Bronchial epithelial cell (primary cell): ENCODE measurements around the gene FAM219A. TPM values are rescaled to one million over a fixed set of nuclear protein-coding genes. Genes with fewer than 3 reads are reported as not detected.

ENCODE experiments used
- DNase-seq: peaks from one replicate; pipeline ENCODE4 v3.0.0-alpha.2; 2010; ENCODE audit warnings: low read depth
- FAIRE-seq: peaks from 2 replicates; lab custom pipeline; 2011; peaks lifted over from hg19 to GRCh38; lab: Jason Lieb, UNC
- H3K27me3 ChIP-seq: 2 replicates; pipeline ENCODE4 v1.5.1; 2011; ENCODE audit warnings: low read length; ENCODE audit not compliant: control insufficient read depth, insufficient read depth
- H3K36me3 ChIP-seq: 2 replicates; pipeline ENCODE4 v1.5.1; 2011; ENCODE audit warnings: low read length; ENCODE audit not compliant: control insufficient read depth, insufficient read depth
- H3K4me3 ChIP-seq: 2 replicates; pipeline ENCODE4 v1.5.1; 2011; ENCODE audit warnings: mild to moderate bottlenecking, low read depth, low read length, control low read depth
- total RNA-seq: library from RNA; depleted of rRNA; stranded (reverse); fragments of >200 nt; gene quantifications from 2 replicates; pipeline ENCODE4 v1.2.1, GENCODE V29; 2014
- TF ChIP-seq, protein P1 (sequence below): IDR thresholded peaks from 2 replicates; pipeline ENCODE4 v1.5.1; 2011; ENCODE audit warnings: mild to moderate bottlenecking, moderate library complexity, low read length, control low read depth, inconsistent platforms; ENCODE audit not compliant: insufficient read depth, severe bottlenecking

The FAM219A gene
- total RNA-seq, 1 donor from 2014 or later = 3.9 TPM

DNA sequence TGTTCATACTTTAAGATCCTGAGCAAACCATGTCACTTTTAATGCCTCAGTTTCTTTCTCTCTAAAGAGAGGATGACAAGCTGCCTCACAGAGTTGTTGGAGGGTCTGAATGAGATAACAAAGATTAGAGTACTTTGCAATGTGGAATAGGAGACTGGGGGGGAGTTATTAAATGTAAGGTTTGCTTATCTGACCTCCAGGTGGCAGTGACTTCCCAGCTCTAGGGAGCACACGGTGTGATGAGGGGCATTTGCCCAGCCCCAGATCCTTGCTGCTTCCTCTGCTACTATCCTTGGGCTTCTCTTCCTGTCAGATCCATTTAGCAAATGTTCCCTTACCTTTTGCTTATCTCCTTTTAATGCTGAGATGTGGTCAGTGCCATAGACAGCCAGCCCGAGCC, 33.7 kb upstream of the FAM219A start:
- peaks cover 1% of the 10 kb centered on the region for H3K27me3 ChIP-seq
- DNase-seq = no peak
- FAIRE-seq = no peak
- no peak overlapping the region for H3K4me3 ChIP-seq
- H3K36me3 ChIP-seq = no peaks in the 10 kb centered on the region
- TF ChIP-seq, protein P1, sequence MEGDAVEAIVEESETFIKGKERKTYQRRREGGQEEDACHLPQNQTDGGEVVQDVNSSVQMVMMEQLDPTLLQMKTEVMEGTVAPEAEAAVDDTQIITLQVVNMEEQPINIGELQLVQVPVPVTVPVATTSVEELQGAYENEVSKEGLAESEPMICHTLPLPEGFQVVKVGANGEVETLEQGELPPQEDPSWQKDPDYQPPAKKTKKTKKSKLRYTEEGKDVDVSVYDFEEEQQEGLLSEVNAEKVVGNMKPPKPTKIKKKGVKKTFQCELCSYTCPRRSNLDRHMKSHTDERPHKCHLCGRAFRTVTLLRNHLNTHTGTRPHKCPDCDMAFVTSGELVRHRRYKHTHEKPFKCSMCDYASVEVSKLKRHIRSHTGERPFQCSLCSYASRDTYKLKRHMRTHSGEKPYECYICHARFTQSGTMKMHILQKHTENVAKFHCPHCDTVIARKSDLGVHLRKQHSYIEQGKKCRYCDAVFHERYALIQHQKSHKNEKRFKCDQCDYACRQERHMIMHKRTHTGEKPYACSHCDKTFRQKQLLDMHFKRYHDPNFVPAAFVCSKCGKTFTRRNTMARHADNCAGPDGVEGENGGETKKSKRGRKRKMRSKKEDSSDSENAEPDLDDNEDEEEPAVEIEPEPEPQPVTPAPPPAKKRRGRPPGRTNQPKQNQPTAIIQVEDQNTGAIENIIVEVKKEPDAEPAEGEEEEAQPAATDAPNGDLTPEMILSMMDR = no peak

DNA sequence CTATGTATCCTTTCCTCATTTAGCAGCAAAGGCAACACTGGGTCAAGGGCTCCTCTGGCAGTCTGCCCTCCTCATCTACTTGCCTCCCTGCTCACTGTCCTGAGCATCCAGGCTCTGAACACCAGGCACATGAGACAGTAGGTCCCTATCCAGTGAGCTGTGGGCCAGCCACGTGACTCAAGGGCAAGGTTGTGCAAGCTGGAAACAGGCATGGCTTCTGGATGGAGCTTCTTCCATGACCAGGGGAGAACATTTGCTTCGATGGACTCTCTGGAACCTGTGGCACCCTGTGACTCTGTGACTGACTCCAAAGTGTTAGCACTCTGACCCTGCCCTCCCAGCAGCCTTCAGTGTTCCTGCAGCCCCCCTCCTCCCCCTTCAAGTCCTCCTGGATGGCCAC, 33.2 kb upstream of the FAM219A start:
- DNase-seq (no peak), FAIRE-seq (no peak)
- Histone ChIP-seq H3K36me3 (no peaks in the 10 kb centered on the region), H3K27me3 (peaks cover 1% of the 10 kb centered on the region), H3K4me3 (no peak overlapping the region)
- TF ChIP-seq, protein P1 = no peak

DNA sequence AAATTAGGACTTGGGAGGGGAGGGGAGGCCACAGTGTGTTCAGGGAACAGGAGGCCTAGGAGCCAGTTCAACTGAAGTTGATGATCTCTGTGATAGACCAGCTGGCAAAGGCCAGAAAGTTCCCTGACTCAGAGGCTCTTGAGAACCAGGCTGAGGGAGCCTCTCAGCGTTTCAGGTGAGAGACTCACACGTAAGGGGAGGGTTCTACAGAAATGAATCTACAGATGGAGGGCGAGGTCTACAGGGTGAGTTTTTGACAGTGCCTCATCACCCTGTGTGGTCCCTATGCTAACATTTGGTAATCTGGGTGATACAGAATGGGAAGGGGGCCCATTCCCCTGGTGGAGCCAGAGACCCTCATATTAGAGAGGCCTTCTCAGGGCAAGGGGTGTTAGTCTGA, 32.4 kb upstream of the FAM219A start:
- no peak overlapping the region for H3K4me3 ChIP-seq
- peaks cover 1% of the 10 kb centered on the region for H3K27me3 ChIP-seq
- H3K36me3 ChIP-seq = no peaks in the 10 kb centered on the region
- DNase-seq (no peak), FAIRE-seq (peak; percentile 83)
- TF ChIP-seq, protein P1 = no peak

DNA sequence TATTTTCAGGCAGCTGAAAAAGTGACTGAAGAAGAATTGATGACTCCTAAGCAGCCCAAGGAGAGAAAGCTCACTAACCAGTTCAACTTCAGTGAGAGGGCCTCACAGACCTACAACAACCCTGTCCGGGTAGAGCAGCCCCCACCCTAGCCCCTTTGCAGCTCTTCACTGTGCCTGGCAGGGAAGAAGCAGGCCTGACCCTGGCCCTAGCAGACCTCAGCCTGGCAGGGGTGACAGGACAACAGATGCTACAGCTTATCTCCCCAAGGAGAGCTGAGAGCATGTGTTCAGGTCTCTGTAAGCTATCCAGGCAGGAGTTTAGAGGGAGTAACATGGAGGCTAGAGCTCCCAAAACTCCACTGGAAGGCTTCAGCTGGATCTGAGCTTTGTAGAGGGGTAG, 32.0 kb upstream of the FAM219A start:
- Histone ChIP-seq H3K36me3 (no peaks in the 10 kb centered on the region), H3K27me3 (peaks cover 1% of the 10 kb centered on the region), H3K4me3 (no peak overlapping the region)
- FAIRE-seq (no peak), DNase-seq (no peak)
- TF ChIP-seq, protein P1 = no peak

DNA sequence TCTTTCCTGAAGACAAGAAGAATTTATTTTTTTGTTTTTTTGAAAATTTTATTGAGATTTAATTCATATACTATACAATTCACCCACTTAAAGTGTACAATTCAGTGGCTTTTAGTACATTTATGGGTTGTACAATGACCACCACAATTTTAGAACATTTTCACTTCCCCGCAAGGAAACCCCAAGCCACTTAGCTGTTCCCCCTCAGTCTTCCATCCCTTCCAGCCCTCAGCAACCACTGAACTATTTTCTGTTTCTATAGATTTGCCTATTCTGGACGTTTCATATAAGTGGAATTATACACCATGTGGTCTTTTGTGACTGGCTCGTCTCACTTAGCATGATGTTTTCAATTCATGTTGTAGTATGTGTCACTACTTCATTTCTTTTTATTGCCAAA, 28.2 kb upstream of the FAM219A start:
- no peaks in the 10 kb centered on the region for H3K36me3 ChIP-seq
- peaks cover 1% of the 10 kb centered on the region for H3K27me3 ChIP-seq
- FAIRE-seq (no peak), DNase-seq (no peak)
- H3K4me3 ChIP-seq = no peak overlapping the region
- TF ChIP-seq, protein P1 = no peak

DNA sequence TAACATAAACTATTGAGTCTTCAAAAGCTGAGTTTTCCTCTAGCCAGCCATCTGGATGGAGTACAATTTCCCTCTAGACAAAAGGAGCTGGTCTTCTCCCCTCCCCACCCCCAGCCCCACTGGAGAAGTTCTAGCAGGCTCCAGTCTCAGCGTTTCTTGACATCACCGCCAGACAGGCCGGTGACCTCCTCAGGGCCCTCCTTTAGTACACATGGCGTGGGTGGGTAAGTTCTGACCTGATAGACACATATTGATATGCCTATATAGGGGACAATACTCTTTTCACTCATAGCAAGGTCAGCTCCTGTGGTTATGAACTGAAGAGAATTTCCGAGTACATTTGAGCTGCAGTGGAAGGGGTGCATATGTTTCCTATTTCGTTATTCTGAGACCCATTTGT, 27.5 kb upstream of the FAM219A start:
- DNase-seq (no peak), FAIRE-seq (no peak)
- no peaks in the 10 kb centered on the region for H3K36me3 ChIP-seq
- H3K27me3 ChIP-seq = peaks cover 1% of the 10 kb centered on the region
- H3K4me3 ChIP-seq = no peak overlapping the region
- TF ChIP-seq, protein P1 = no peak
